NCI-H128 (cell line): Measurements from ENCODE around the gene AVPR1A.
"Not testable (repeated sequence)": the region's sequence is repeated elsewhere in the genome, so short reads cannot be mapped to it uniquely, and the experiment has no call there.

Experiments used
- DNase-seq: peaks from one replicate; lab custom pipeline; 2025; ENCODE audit not compliant: unreplicated experiment; lab: John Stamatoyannopoulos, UW

Gene AVPR1A

GRCh38 chr12:63150713-63151622 is at the start of gene AVPR1A:
AVPR1A (minus strand) TSS chr12:63151201; CDS start chr12:63150836, 365 bp downstream.
- DNase-seq, result no peak

GRCh38 chr12:63196168-63196567 is 45.2 kb upstream of the AVPR1A start:
- DNase-seq, result no peak

GRCh38 chr12:63179224-63179623 is 28.2 kb upstream of the AVPR1A start:
- no peak for DNase-seq

- no peak for DNase-seq
Observed at GRCh38 chr12:63170321-63170720, 19.3 kb upstream of the AVPR1A start.

- not testable (repeated sequence) for DNase-seq
Observed at GRCh38 chr12:63167741-63168140, 16.7 kb upstream of the AVPR1A start.

- DNase-seq, result peak; percentile 27
Observed at GRCh38 chr12:63164911-63165310, 13.9 kb upstream of the AVPR1A start.

- DNase-seq, result no peak
Observed at GRCh38 chr12:63163541-63163940, 12.5 kb upstream of the AVPR1A start.

GRCh38 chr12:63155375-63155774 is 4.4 kb upstream of the AVPR1A start:
- DNase-seq, result no peak

- DNase-seq, result no peak
Observed at GRCh38 chr12:63154560-63154959, 3.6 kb upstream of the AVPR1A start.

- DNase-seq, result no peak
Observed at GRCh38 chr12:63152321-63152700, 1.3 kb upstream of the AVPR1A start.

GRCh38 chr12:63151623-63152320 is 771 bp upstream of the AVPR1A start:
- peak; percentile 54 for DNase-seq

- DNase-seq, result no peak
Observed at GRCh38 chr12:63149909-63150712, 890 bp downstream of the AVPR1A start.

- no peak for DNase-seq
Observed at GRCh38 chr12:63144556-63144955, 6.4 kb downstream of the AVPR1A start.

- DNase-seq, result no peak
Observed at GRCh38 chr12:63138488-63138887, 12.5 kb downstream of the AVPR1A start.

- DNase-seq, result no peak
Observed at GRCh38 chr12:63133981-63134380, 17.0 kb downstream of the AVPR1A start.

- no peak for DNase-seq
Observed at GRCh38 chr12:63132201-63132600, 18.8 kb downstream of the AVPR1A start.

- DNase-seq, result no peak
Observed at GRCh38 chr12:63129927-63130326, 21.1 kb downstream of the AVPR1A start.

- no peak for DNase-seq
Observed at GRCh38 chr12:63124778-63125177, 26.2 kb downstream of the AVPR1A start.

- DNase-seq, result no peak
Observed at GRCh38 chr12:63103494-63104131, 47.4 kb downstream of the AVPR1A start.

- no peak for DNase-seq
Observed at GRCh38 chr12:63101920-63102319, 49.1 kb downstream of the AVPR1A start.

- no peak for DNase-seq
Observed at GRCh38 chr12:63098851-63099250, 52.1 kb downstream of the AVPR1A start.
